ENCODE data around the gene BBS2. TPM values are rescaled to one million over a fixed set of nuclear protein-coding genes. Genes with fewer than 3 reads are reported as not detected.
"Not testable (repeated sequence)": the region's sequence is repeated elsewhere in the genome, so short reads cannot be mapped to it uniquely, and the experiment has no call there.

The BBS2 gene
- total and polyA plus RNA-seq, 4 donors, result 14.0 to 70.0 (median 33.0) TPM

GRCh38 chr16:56491657-56492261, 28.1 kb downstream of the BBS2 start:
- WGBS, 2 donors, result 97% methylated on average over 4 of the region's 4 CpGs
- Histone ChIP-seq H3K4me1 (ENCODE audit: control insufficient read depth in 5 of 5, insufficient read depth in 5 of 5, low read length in 5 of 5) (no peaks in the 10 kb centered on the region), H3K9me3 (ENCODE audit: control insufficient read depth in 4 of 4, insufficient read depth in 3 of 4, low read length in 3 of 4) (no peaks in the 10 kb centered on the region), H3K4me3 (no peak overlapping the region), H3K27me3 (ENCODE audit: control insufficient read depth in 3 of 3, insufficient read depth in 3 of 3, low read length in 2 of 3) (no peaks in the 10 kb centered on the region), H3K27ac (ENCODE audit: low read depth in 1 of 2, low read length in 1 of 2) (no peak overlapping the region), H3K36me3 (ENCODE audit: control insufficient read depth in 4 of 4, insufficient read depth in 4 of 4, low read length in 4 of 4) (peaks cover 0 to 16% (median 6%) of the 10 kb centered on the region in 4 donors), H3K9ac (ENCODE audit: insufficient read depth in 1 of 2, low read length in 2 of 2) (no peak overlapping the region)
- TF ChIP-seq CTCF (IDR thresholded peaks at IDR 0.05; ENCODE audit: control extremely low read depth, extremely low read depth), result no peak
- no peak for DNase-seq
- no peak for ATAC-seq (ENCODE audit: insufficient read depth, low FRiP score)

- H3K4me1 ChIP-seq (ENCODE audit: control insufficient read depth in 5 of 5, insufficient read depth in 5 of 5, low read length in 5 of 5); H3K9me3 ChIP-seq (ENCODE audit: control insufficient read depth in 4 of 4, insufficient read depth in 3 of 4, low read length in 3 of 4); H3K27ac ChIP-seq (ENCODE audit: low read depth in 1 of 2, low read length in 1 of 2); DNase-seq; H3K9ac ChIP-seq (ENCODE audit: insufficient read depth in 1 of 2, low read length in 2 of 2); H3K4me3 ChIP-seq; H3K27me3 ChIP-seq (ENCODE audit: control insufficient read depth in 3 of 3, insufficient read depth in 3 of 3, low read length in 2 of 3); ATAC-seq (ENCODE audit: insufficient read depth, low FRiP score): not testable (repeated sequence)
- peaks cover 7 to 16% (median 10%) of the 10 kb centered on the region in 4 donors for H3K36me3 ChIP-seq (ENCODE audit: control insufficient read depth in 4 of 4, insufficient read depth in 4 of 4, low read length in 4 of 4)
- WGBS, 2 donors, result 96 to 100% methylated on average over 1 of the region's 1 CpG
These were observed 31.0 kb downstream of the BBS2 start for GRCh38 chr16:56488868-56489267.

- H3K4me3 ChIP-seq, result no peak overlapping the region
- no peak for ATAC-seq (ENCODE audit: insufficient read depth, low FRiP score)
- TF ChIP-seq CTCF (IDR thresholded peaks at IDR 0.05; ENCODE audit: control extremely low read depth, extremely low read depth), result no peak
- H3K9ac ChIP-seq (ENCODE audit: insufficient read depth in 1 of 2, low read length in 2 of 2), result no peak overlapping the region
- H3K27ac ChIP-seq (ENCODE audit: low read depth in 1 of 2, low read length in 1 of 2), result no peak overlapping the region
- no peaks in the 10 kb centered on the region for H3K4me1 ChIP-seq (ENCODE audit: control insufficient read depth in 5 of 5, insufficient read depth in 5 of 5, low read length in 5 of 5)
- H3K27me3 ChIP-seq (ENCODE audit: control insufficient read depth in 3 of 3, insufficient read depth in 3 of 3, low read length in 2 of 3), result no peaks in the 10 kb centered on the region
- no peaks in the 10 kb centered on the region for H3K9me3 ChIP-seq (ENCODE audit: control insufficient read depth in 4 of 4, insufficient read depth in 3 of 4, low read length in 3 of 4)
- peaks cover 8 to 17% (median 11%) of the 10 kb centered on the region in 4 donors for H3K36me3 ChIP-seq (ENCODE audit: control insufficient read depth in 4 of 4, insufficient read depth in 4 of 4, low read length in 4 of 4)
- no peak for DNase-seq
- WGBS, 2 donors, result 78 to 88% methylated on average over 5 of the region's 5 CpGs
These were observed 31.8 kb downstream of the BBS2 start for GRCh38 chr16:56488035-56488434.

- H3K4me3 ChIP-seq, result no peak overlapping the region
- no peaks in the 10 kb centered on the region for H3K9me3 ChIP-seq (ENCODE audit: control insufficient read depth in 4 of 4, insufficient read depth in 3 of 4, low read length in 3 of 4)
- TF ChIP-seq CTCF (IDR thresholded peaks at IDR 0.05; ENCODE audit: control extremely low read depth, extremely low read depth), result no peak
- DNase-seq, result no peak
- no peak overlapping the region for H3K27ac ChIP-seq (ENCODE audit: low read depth in 1 of 2, low read length in 1 of 2)
- no peak for ATAC-seq (ENCODE audit: insufficient read depth, low FRiP score)
- H3K9ac ChIP-seq (ENCODE audit: insufficient read depth in 1 of 2, low read length in 2 of 2), result no peak overlapping the region
- no peaks in the 10 kb centered on the region for H3K4me1 ChIP-seq (ENCODE audit: control insufficient read depth in 5 of 5, insufficient read depth in 5 of 5, low read length in 5 of 5)
- peaks cover 14 to 20% (median 18%) of the 10 kb centered on the region in 4 donors for H3K36me3 ChIP-seq (ENCODE audit: control insufficient read depth in 4 of 4, insufficient read depth in 4 of 4, low read length in 4 of 4)
- no peaks in the 10 kb centered on the region for H3K27me3 ChIP-seq (ENCODE audit: control insufficient read depth in 3 of 3, insufficient read depth in 3 of 3, low read length in 2 of 3)
These were observed 36.4 kb downstream of the BBS2 start for GRCh38 chr16:56483394-56483793.
